ENCODE results near the gene CNOT6. TPM values are rescaled to one million over a fixed set of nuclear protein-coding genes. Genes with fewer than 3 reads are reported as not detected.

Gene CNOT6
- total RNA-seq, 2 donors from 2014 or later = 19.5 to 24.8 TPM

DNA sequence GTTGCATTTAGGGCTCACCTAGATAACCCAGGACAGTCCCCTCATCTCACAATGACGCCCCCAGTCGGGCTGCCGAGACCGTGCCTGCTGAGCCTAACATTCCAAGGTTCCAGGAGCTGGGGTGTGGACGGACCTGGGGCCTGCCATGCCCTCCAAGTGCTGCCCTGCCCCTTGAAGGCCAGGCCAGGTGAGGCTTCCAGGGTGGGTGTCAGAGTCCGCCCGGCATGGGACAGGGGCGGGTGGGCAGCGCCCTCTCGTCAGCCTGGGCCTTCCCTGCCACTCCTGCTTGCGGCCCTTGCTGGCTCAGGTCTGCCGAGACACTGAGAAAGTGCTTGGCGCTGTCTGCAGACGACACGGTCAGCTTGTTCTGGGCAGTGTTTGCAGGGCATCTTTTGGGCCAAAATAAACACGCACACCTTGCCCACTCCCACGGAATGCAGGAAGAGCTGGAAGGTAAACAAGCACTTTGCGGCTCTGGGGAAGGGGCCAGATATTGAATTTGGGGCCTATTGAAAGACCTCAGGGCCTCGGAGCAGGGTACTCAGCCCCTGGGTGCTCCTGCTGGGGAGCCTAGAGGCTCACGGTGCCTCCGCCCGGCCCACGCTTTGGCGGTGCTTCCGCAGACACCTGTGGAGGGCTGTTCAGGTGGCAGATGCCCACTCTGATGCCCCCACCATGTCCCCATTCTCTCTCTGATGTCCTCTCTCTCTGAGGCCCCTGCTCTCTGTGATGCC lies 101.4 kb downstream of the CNOT6 start:
- peaks cover under 1% of the 10 kb centered on the region for H3K27me3 ChIP-seq (replicated peaks; ENCODE audit: insufficient read depth)
- no peak overlapping the region for H3K27ac ChIP-seq
- TF ChIP-seq, protein P1, sequence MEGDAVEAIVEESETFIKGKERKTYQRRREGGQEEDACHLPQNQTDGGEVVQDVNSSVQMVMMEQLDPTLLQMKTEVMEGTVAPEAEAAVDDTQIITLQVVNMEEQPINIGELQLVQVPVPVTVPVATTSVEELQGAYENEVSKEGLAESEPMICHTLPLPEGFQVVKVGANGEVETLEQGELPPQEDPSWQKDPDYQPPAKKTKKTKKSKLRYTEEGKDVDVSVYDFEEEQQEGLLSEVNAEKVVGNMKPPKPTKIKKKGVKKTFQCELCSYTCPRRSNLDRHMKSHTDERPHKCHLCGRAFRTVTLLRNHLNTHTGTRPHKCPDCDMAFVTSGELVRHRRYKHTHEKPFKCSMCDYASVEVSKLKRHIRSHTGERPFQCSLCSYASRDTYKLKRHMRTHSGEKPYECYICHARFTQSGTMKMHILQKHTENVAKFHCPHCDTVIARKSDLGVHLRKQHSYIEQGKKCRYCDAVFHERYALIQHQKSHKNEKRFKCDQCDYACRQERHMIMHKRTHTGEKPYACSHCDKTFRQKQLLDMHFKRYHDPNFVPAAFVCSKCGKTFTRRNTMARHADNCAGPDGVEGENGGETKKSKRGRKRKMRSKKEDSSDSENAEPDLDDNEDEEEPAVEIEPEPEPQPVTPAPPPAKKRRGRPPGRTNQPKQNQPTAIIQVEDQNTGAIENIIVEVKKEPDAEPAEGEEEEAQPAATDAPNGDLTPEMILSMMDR (IDR thresholded peaks at IDR 0.05) = no peak
- H3K4me3 ChIP-seq = no peak overlapping the region
- H3K36me3 ChIP-seq = no peaks in the 10 kb centered on the region
- DNase-seq (ENCODE audit: low spot score) (no peak), ATAC-seq (ENCODE audit: insufficient number of reproducible peaks, low FRiP score, low read depth) (no peak)
- H3K9me3 ChIP-seq = no peaks in the 10 kb centered on the region
- no peaks in the 10 kb centered on the region for H3K4me1 ChIP-seq (ENCODE audit: control insufficient read depth in 1 of 2, low read depth in 2 of 2)

DNA sequence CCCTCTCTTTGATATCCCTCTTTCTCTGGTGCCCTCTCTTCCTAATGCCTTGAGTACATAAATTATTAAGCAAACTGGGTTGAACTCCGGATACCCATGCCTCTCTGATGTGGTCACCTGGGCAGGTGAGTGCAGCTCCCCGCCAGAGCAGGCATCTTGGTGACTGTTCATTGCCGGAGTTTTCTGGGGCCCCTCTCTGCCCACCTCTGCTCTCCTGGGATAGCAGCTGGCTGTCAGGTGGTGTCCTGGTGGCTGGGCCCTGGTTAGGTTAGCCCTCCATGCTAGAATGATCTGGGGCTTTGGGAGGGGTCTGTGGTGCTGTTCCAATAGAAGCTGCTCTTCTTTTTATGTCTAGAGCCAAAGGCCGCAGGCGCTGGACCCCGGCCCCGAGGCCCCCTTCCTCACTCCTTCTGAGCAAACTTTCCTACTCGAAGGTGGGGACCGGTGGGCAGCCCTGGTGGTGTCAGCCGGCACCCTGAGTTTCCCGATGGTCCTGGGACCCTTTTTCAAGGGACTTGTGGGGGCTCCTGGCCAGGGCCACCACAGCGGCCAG lies 102.0 kb downstream of the CNOT6 start:
- H3K27me3 ChIP-seq (replicated peaks; ENCODE audit: insufficient read depth) = no peaks in the 10 kb centered on the region
- no peak overlapping the region for H3K27ac ChIP-seq
- no peaks in the 10 kb centered on the region for H3K36me3 ChIP-seq
- H3K4me3 ChIP-seq = no peak overlapping the region
- no peaks in the 10 kb centered on the region for H3K9me3 ChIP-seq
- TF ChIP-seq, protein P1 (IDR thresholded peaks at IDR 0.05) = no peak
- no peak for ATAC-seq (ENCODE audit: insufficient number of reproducible peaks, low FRiP score, low read depth)
- DNase-seq (ENCODE audit: low spot score) = no peak
- no peaks in the 10 kb centered on the region for H3K4me1 ChIP-seq (ENCODE audit: control insufficient read depth in 1 of 2, low read depth in 2 of 2)

DNA sequence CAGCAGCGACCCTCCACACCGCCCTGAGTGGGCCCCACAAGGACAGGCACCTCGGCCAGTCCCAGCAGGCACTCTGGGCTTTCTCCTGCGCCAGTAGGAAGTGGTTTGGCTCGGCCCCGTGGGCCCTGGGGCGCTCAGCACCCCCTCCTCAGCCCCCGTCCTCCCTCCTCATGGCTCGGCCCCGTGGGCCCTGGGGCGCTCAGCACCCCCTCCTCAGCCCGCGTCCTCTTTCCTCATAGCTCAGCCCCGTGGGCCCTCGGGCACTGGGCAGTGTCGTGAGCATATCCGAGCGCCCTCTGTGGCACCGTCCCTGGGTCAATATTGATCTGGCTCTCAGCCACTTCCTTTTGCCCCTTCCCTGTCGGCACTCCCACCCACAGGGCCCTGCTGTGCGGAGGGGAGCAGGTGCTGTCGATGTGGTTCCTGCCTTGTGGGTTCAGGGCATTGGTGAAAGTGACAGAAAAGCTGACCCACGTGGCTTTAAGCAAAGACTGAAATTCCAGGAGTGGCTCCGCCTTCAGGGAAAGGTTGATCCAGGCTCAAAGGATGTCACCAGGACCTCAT lies 102.6 kb downstream of the CNOT6 start:
- TF ChIP-seq, protein P1 (IDR thresholded peaks at IDR 0.05) = no peak
- no peak overlapping the region for H3K27ac ChIP-seq
- H3K9me3 ChIP-seq = no peaks in the 10 kb centered on the region
- DNase-seq (ENCODE audit: low spot score) = no peak
- no peak overlapping the region for H3K4me3 ChIP-seq
- ATAC-seq (ENCODE audit: insufficient number of reproducible peaks, low FRiP score, low read depth) = no peak
- no peaks in the 10 kb centered on the region for H3K4me1 ChIP-seq (ENCODE audit: control insufficient read depth in 1 of 2, low read depth in 2 of 2)
- no peaks in the 10 kb centered on the region for H3K27me3 ChIP-seq (replicated peaks; ENCODE audit: insufficient read depth)
- H3K36me3 ChIP-seq = no peaks in the 10 kb centered on the region

DNA sequence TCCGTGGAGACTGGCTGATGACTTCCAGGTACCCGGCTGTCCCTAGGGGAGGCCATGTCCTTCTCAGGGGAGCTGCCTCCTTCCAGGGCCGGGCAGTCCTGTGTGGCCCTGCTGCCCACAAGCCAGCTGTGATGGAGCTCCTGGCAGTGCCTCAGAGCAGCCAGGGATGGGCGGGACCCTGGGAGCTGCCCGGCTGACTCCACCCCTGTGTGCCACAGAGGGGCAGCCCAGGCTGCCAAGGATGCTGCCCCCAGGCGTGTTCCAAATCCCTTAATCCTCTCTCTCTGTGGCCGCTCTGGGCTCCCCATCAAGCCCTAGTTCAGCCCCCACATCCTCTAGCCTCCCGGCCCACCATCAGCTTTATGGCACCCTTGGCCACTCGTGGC lies 104.1 kb downstream of the CNOT6 start:
- H3K4me1 ChIP-seq (ENCODE audit: control insufficient read depth in 1 of 2, low read depth in 2 of 2) = no peaks in the 10 kb centered on the region
- TF ChIP-seq, protein P1 (IDR thresholded peaks at IDR 0.05) = no peak
- no peak for ATAC-seq (ENCODE audit: insufficient number of reproducible peaks, low FRiP score, low read depth)
- H3K36me3 ChIP-seq = no peaks in the 10 kb centered on the region
- no peak overlapping the region for H3K27ac ChIP-seq
- H3K9me3 ChIP-seq = no peaks in the 10 kb centered on the region
- DNase-seq (ENCODE audit: low spot score) = no peak
- no peaks in the 10 kb centered on the region for H3K27me3 ChIP-seq (replicated peaks; ENCODE audit: insufficient read depth)
- no peak overlapping the region for H3K4me3 ChIP-seq

DNA sequence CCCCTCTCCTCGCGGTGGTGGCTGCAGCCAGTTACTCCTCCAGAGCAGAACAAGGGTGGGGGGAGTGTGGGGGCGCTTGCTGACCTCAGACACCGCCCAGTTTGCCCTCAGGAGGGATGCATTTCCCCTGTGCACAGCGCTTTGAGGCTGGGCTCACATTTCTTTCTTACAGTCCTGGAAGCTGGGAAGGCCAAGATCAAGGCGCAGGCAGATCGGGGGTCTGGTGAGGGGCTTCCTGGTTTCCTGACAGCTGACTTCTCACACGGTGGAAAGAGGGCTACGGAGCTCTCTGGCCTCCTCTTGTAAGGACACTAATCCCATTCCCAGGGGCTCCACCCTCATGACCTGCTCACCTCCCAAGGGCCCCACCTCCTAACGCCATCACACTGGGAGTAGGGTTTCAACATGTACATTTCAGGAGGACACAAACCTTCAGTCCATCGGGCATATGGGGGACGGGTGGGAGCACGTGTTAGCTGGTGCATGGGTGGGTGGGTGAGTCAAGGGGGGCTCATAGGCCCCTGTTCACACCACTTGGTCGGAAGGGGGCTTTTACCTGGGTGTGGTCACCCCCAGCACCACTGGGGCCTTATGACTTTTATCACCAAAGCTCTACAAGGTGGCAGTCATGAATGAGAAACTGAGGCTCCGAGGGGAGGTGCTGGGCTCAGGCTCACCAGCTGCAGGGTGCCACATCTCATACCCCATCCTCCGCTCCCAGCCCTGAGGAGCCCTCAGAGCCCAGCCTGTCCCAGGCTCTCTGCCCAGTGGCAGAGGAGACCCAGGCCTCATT lies 104.8 kb downstream of the CNOT6 start:
- H3K36me3 ChIP-seq = no peaks in the 10 kb centered on the region
- no peak overlapping the region for H3K27ac ChIP-seq
- H3K4me3 ChIP-seq = no peak overlapping the region
- no peaks in the 10 kb centered on the region for H3K27me3 ChIP-seq (replicated peaks; ENCODE audit: insufficient read depth)
- ATAC-seq (ENCODE audit: insufficient number of reproducible peaks, low FRiP score, low read depth) (no peak), DNase-seq (ENCODE audit: low spot score) (no peak)
- no peaks in the 10 kb centered on the region for H3K4me1 ChIP-seq (ENCODE audit: control insufficient read depth in 1 of 2, low read depth in 2 of 2)
- TF ChIP-seq, protein P1 (IDR thresholded peaks at IDR 0.05) = no peak
- no peaks in the 10 kb centered on the region for H3K9me3 ChIP-seq
